HepG2 (cell line): ENCODE measurements around the gene ARIH1. TPM values are rescaled to one million over a fixed set of nuclear protein-coding genes. Genes with fewer than 3 reads are reported as not detected.

Experiments used
- ETV5 ChIP-seq: IDR thresholded peaks from 2 replicates; pipeline ENCODE4 v1.6.1; 2018; ENCODE audit warnings: missing biosample characterization, missing genetic modification reagents, inconsistent platforms, borderline replicate concordance
- FOXK1 ChIP-seq: sonication (generic); formaldehyde crosslinking; IDR thresholded peaks from 2 replicates; pipeline ENCODE4 v1.4.0; 2020; ENCODE audit warnings: low read depth, missing genetic modification reagents, borderline replicate concordance
- KLF9 ChIP-seq: IDR thresholded peaks from 2 replicates; pipeline ENCODE4 v1.6.1; 2016; ENCODE audit warnings: low read depth
- MAZ ChIP-seq, 2 experiments: sonication (generic) in 1 of 2; formaldehyde crosslinking in 1 of 2; IDR thresholded peaks; 2 replicates each; pipeline versions ENCODE4 v1.5.0 to v1.6.1; 2012 to 2020; ENCODE audit warnings: low read depth in 2 of 2, mild to moderate bottlenecking in 2 of 2, borderline replicate concordance in 1 of 2, improper control_type of control experiment in 1 of 2, low read length in 1 of 2, missing genetic modification reagents in 1 of 2, moderate library complexity in 1 of 2
- MEF2D ChIP-seq: sonication (generic); formaldehyde crosslinking; IDR thresholded peaks from 2 replicates; pipeline ENCODE4 v1.5.1; 2020; ENCODE audit warnings: mild to moderate bottlenecking, missing genetic modification reagents
- MIER3 ChIP-seq: IDR thresholded peaks from 2 replicates; pipeline ENCODE4 v1.6.1; 2016; ENCODE audit warnings: missing compliant biosample characterization, borderline replicate concordance
- RXRB ChIP-seq: IDR thresholded peaks from 2 replicates; pipeline ENCODE4 v1.6.1; 2016; ENCODE audit warnings: borderline replicate concordance, missing genetic modification reagents, missing compliant biosample characterization
- SNAI1 ChIP-seq: sonication (generic); formaldehyde crosslinking; IDR thresholded peaks from 2 replicates; pipeline ENCODE4 v1.5.0; 2020; ENCODE audit warnings: mild to moderate bottlenecking, missing genetic modification reagents, borderline replicate concordance
- ZNF430 ChIP-seq: sonication (generic); formaldehyde crosslinking; IDR thresholded peaks from 2 replicates; pipeline ENCODE4 v1.9.0; 2021; ENCODE audit warnings: mild to moderate bottlenecking, missing genetic modification reagents
- polyA plus RNA-seq, 8 experiments: library from polyadenylated mRNA; depleted of rRNA in 3 of 8; stranded (reverse) in 7 of 8; unstranded in 1 of 8; fragments of >200 nt; fragmentation: Illumina TruSeq in 4 of 8; extraction: Trizol in 4 of 8; gene quantifications; 2 replicates each; pipeline versions ENCODE4 v1.2.1 to v1.2.3, GENCODE V29; 2011 to 2016; ENCODE audit warnings: low read depth in 4 of 8, missing spikeins in 1 of 8, mixed read lengths in 1 of 8; ENCODE audit not compliant: insufficient read depth in 1 of 8
- total RNA-seq, 5 experiments: library from RNA; depleted of rRNA; stranded (reverse); fragments of >200 nt; fragmentation: Illumina TruSeq; extraction: Trizol; gene quantifications; 2 replicates each; pipeline ENCODE4 v1.2.3, GENCODE V29; 2016; ENCODE audit warnings: low read depth in 1 of 5
- TF ChIP-seq, protein P1 (sequence below), 2 experiments: fragments of 450-650 bp in 1 of 2; sonication (generic) in 1 of 2; formaldehyde crosslinking in 1 of 2; IDR thresholded peaks; 2 replicates each; pipeline versions ENCODE4 v1.6.1 to v1.8.0; 2016 to 2022; ENCODE audit warnings: antibody characterized with exemption in 1 of 2, mild to moderate bottlenecking in 1 of 2, missing genetic modification reagents in 1 of 2
- TF ChIP-seq, protein P2 (sequence below): sonication (generic); formaldehyde crosslinking; IDR thresholded peaks from 2 replicates; pipeline ENCODE4 v1.8.1; 2023; ENCODE audit warnings: mild to moderate bottlenecking, missing genetic modification reagents
- TF ChIP-seq, protein P3 (sequence below): sonication (generic); formaldehyde crosslinking; conservative IDR thresholded peaks from 2 replicates; pipeline ENCODE4 v1.8.0; 2022; ENCODE audit warnings: low read depth, missing genetic modification reagents
- TF ChIP-seq, protein P4 (sequence below): sonication (generic); formaldehyde crosslinking; conservative IDR thresholded peaks from 2 replicates; pipeline ENCODE4 v1.5.0; 2020; ENCODE audit warnings: missing genetic modification reagents

The ARIH1 gene
- total and polyA plus RNA-seq, 2 of the 13 experiments (the other 11 are each of a cell fraction or from before 2014, with no cell fraction given), result 38.8 to 59.8 TPM

DNA sequence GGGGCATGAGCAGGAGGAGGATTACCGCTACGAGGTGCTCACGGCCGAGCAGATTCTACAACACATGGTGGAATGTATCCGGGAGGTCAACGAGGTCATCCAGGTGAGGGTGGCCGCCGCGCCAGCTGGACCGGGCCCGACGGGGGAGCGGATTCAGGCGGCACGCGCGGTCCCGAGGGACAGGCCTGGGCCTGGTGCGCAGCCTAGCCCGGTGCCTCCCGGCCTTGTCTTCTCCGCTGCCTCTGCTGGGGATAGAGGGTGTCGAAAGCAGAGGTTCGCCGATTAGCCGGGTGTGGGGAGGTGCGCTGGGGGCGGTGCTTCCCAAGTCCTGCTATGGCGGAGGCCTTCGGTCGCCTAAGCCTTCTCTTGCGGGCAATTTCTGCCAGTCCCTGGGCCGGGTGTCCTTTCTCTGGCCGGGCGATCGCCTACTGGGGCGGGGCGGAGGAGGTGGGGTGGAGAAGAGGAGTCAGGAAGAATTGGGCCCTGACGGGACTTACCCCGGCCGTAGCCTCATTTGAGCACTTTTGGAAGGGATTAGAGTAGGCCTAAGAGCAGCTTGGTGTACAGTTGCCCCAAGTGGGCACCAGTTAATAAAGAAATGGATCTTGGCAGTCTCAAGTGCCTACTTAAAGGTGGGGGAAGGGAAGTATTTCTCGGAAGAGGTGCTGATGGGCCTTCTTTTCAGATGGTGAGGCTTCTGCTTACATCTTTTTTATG, 940 bp downstream of the ARIH1 start (continued):
- no peak for TF ChIP-seq MIER3 (CRISPR knock-in tag)
- 0 out of 2 replicates have a peak, but pooled peaks have one; percentile 41 for TF ChIP-seq MAZ (IDR thresholded peaks at IDR 0.05; ENCODE audit: borderline replicate concordance, low read depth, low read length)
- peak; percentile 51; the same call in 1 of the 2 replicates for TF ChIP-seq MAZ (CRISPR knock-in tag; IDR thresholded peaks at IDR 0.05; ENCODE audit: low read depth)
- TF ChIP-seq, protein P1, sequence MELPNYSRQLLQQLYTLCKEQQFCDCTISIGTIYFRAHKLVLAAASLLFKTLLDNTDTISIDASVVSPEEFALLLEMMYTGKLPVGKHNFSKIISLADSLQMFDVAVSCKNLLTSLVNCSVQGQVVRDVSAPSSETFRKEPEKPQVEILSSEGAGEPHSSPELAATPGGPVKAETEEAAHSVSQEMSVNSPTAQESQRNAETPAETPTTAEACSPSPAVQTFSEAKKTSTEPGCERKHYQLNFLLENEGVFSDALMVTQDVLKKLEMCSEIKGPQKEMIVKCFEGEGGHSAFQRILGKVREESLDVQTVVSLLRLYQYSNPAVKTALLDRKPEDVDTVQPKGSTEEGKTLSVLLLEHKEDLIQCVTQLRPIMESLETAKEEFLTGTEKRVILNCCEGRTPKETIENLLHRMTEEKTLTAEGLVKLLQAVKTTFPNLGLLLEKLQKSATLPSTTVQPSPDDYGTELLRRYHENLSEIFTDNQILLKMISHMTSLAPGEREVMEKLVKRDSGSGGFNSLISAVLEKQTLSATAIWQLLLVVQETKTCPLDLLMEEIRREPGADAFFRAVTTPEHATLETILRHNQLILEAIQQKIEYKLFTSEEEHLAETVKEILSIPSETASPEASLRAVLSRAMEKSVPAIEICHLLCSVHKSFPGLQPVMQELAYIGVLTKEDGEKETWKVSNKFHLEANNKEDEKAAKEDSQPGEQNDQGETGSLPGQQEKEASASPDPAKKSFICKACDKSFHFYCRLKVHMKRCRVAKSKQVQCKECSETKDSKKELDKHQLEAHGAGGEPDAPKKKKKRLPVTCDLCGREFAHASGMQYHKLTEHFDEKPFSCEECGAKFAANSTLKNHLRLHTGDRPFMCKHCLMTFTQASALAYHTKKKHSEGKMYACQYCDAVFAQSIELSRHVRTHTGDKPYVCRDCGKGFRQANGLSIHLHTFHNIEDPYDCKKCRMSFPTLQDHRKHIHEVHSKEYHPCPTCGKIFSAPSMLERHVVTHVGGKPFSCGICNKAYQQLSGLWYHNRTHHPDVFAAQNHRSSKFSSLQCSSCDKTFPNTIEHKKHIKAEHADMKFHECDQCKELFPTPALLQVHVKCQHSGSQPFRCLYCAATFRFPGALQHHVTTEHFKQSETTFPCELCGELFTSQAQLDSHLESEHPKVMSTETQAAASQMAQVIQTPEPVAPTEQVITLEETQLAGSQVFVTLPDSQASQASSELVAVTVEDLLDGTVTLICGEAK (IDR thresholded peaks at IDR 0.05), result no peak
- TF ChIP-seq, protein P1 (CRISPR knock-in tag; IDR thresholded peaks at IDR 0.05), result no peak
- peak; percentile 36; the same call in 1 of the 2 replicates for TF ChIP-seq FOXK1
- no peak for TF ChIP-seq SNAI1 (CRISPR knock-in tag)
- TF ChIP-seq RXRB (CRISPR knock-in tag), result no peak
- TF ChIP-seq MEF2D, result no peak
- no peak for TF ChIP-seq ETV5 (CRISPR knock-in tag)
- TF ChIP-seq, protein P2, sequence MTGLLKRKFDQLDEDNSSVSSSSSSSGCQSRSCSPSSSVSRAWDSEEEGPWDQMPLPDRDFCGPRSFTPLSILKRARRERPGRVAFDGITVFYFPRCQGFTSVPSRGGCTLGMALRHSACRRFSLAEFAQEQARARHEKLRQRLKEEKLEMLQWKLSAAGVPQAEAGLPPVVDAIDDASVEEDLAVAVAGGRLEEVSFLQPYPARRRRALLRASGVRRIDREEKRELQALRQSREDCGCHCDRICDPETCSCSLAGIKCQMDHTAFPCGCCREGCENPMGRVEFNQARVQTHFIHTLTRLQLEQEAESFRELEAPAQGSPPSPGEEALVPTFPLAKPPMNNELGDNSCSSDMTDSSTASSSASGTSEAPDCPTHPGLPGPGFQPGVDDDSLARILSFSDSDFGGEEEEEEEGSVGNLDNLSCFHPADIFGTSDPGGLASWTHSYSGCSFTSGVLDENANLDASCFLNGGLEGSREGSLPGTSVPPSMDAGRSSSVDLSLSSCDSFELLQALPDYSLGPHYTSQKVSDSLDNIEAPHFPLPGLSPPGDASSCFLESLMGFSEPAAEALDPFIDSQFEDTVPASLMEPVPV (CRISPR knock-in tag), result 0 out of 2 replicates have a peak, but pooled peaks have one; percentile 21
- TF ChIP-seq KLF9 (CRISPR knock-in tag), result no peak
- TF ChIP-seq ZNF430, result peak; percentile 86
- TF ChIP-seq, protein P3, sequence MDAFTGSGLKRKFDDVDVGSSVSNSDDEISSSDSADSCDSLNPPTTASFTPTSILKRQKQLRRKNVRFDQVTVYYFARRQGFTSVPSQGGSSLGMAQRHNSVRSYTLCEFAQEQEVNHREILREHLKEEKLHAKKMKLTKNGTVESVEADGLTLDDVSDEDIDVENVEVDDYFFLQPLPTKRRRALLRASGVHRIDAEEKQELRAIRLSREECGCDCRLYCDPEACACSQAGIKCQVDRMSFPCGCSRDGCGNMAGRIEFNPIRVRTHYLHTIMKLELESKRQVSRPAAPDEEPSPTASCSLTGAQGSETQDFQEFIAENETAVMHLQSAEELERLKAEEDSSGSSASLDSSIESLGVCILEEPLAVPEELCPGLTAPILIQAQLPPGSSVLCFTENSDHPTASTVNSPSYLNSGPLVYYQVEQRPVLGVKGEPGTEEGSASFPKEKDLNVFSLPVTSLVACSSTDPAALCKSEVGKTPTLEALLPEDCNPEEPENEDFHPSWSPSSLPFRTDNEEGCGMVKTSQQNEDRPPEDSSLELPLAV (CRISPR knock-in tag), result no peak
- TF ChIP-seq, protein P4, sequence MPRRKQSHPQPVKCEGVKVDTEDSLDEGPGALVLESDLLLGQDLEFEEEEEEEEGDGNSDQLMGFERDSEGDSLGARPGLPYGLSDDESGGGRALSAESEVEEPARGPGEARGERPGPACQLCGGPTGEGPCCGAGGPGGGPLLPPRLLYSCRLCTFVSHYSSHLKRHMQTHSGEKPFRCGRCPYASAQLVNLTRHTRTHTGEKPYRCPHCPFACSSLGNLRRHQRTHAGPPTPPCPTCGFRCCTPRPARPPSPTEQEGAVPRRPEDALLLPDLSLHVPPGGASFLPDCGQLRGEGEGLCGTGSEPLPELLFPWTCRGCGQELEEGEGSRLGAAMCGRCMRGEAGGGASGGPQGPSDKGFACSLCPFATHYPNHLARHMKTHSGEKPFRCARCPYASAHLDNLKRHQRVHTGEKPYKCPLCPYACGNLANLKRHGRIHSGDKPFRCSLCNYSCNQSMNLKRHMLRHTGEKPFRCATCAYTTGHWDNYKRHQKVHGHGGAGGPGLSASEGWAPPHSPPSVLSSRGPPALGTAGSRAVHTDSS (CRISPR knock-in tag), result peak; percentile 36; the same call in 1 of the 2 replicates
